GM06990 (cell line): ENCODE data around the gene ADCY7.

Experiments
- DNase-seq: peaks from one replicate; pipeline ENCODE4 v3.0.0-alpha.2; 2011; ENCODE audit not compliant: insufficient read length; ENCODE audit errors: extremely low read depth
- H3K27me3 ChIP-seq: replicated peaks from 2 replicates; pipeline ENCODE4 v1.6.0; 2011; ENCODE audit warnings: low read length; ENCODE audit not compliant: control insufficient read depth, insufficient read depth
- H3K36me3 ChIP-seq: 2 replicates; pipeline ENCODE4 v1.5.1; 2011; ENCODE audit warnings: low read length; ENCODE audit not compliant: control insufficient read depth, insufficient read depth
- H3K4me3 ChIP-seq: replicated peaks from 2 replicates; pipeline ENCODE4 v1.5.1; 2011; ENCODE audit warnings: low read depth, mild to moderate bottlenecking, control low read depth, low read length
- TF ChIP-seq, protein P1 (sequence below): IDR thresholded peaks from 2 replicates; pipeline ENCODE4 v1.5.1; 2011; ENCODE audit warnings: low read length, control low read depth, mild to moderate bottlenecking, inconsistent platforms; ENCODE audit not compliant: insufficient read depth, poor library complexity, severe bottlenecking

ADCY7 gene

DNA sequence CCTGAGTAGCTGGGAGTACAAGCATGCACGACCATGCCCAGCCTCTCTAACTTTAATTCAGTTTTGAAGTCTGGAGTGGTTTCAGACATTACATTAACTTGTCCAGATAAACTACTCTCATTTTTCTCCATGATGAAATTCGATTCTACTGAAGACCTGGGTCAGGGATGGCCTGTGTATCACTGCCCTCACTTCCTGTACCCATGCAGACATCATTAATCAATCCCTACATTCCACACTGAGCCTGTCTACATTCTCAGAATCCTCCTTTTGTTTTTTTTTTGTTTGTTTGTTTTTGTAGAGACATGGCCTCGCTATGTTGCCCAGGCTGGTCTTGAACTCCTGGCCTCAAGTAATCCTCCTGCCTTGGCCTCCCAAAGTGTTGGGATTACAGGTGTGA, 22.6 kb downstream of the ADCY7 start:
- DNase-seq, result no peak
- Histone ChIP-seq H3K4me3 (no peak overlapping the region), H3K27me3 (no peaks in the 10 kb centered on the region), H3K36me3 (peaks cover 44% of the 10 kb centered on the region)
- TF ChIP-seq, protein P1, sequence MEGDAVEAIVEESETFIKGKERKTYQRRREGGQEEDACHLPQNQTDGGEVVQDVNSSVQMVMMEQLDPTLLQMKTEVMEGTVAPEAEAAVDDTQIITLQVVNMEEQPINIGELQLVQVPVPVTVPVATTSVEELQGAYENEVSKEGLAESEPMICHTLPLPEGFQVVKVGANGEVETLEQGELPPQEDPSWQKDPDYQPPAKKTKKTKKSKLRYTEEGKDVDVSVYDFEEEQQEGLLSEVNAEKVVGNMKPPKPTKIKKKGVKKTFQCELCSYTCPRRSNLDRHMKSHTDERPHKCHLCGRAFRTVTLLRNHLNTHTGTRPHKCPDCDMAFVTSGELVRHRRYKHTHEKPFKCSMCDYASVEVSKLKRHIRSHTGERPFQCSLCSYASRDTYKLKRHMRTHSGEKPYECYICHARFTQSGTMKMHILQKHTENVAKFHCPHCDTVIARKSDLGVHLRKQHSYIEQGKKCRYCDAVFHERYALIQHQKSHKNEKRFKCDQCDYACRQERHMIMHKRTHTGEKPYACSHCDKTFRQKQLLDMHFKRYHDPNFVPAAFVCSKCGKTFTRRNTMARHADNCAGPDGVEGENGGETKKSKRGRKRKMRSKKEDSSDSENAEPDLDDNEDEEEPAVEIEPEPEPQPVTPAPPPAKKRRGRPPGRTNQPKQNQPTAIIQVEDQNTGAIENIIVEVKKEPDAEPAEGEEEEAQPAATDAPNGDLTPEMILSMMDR, result no peak

DNA sequence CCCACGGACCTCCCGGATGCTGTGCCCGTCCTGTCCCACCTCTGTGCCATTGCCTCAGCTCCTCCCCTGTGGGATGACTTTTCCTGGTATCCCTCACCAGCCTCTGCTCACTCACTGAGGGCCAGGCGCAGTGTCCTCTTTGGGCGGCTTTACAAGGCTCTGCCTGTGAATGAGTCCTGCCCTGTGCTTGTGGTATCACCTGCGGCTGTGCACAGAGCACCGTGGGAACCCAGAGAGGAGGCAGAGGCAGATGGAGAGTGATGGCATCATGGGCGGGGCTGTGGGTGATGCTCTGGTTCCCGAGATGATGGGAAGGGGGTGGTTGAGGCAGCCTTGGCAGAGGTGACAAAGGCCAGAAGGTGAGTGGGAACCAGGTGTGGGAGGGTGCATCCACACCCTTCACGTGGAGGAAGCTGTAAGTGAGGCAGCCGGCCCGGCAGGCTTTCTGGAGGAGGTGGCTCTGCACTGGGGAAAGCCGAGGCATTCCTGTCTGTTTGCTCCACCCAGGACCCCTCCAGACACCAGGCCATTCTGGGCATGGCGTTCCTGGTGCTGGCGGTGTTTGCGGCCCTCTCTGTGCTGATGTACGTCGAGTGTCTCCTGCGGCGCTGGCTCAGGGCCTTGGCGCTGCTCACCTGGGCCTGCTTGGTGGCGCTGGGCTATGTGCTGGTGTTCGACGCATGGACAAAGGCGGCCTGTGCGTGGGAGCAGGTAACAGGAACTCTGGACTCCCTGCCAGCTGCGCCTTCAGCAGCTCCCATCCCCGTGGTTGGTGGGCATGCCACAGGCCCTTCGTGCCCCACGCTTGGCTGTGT, 23.8 kb downstream of the ADCY7 start:
- TF ChIP-seq, protein P1, result no peak
- DNase-seq, result no peak
- Histone ChIP-seq H3K4me3 (no peak overlapping the region), H3K27me3 (no peaks in the 10 kb centered on the region), H3K36me3 (peaks cover 49% of the 10 kb centered on the region)

DNA sequence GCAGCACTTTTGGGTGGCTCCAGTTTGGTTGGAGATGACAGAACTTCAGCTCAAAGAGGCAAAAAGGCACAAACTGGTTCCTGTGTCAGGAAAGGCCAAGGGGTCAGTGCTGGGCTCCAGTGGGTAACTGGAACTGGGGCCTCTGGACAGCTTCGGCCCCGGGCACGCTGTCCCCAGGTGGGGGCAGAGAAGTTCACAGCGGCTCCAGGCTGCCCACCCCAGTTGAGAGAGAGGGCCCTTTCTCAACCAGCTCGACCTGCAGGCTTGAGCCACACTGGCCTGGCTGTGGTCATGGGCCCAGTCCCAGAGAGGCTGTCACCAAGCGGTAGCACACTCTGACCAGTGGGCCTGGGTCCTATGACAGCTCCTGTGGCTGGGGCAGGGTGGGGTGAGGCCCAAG, 24.5 kb downstream of the ADCY7 start:
- no peak overlapping the region for H3K4me3 ChIP-seq
- DNase-seq, result no peak
- no peaks in the 10 kb centered on the region for H3K27me3 ChIP-seq
- TF ChIP-seq, protein P1, result no peak
- peaks cover 52% of the 10 kb centered on the region for H3K36me3 ChIP-seq

DNA sequence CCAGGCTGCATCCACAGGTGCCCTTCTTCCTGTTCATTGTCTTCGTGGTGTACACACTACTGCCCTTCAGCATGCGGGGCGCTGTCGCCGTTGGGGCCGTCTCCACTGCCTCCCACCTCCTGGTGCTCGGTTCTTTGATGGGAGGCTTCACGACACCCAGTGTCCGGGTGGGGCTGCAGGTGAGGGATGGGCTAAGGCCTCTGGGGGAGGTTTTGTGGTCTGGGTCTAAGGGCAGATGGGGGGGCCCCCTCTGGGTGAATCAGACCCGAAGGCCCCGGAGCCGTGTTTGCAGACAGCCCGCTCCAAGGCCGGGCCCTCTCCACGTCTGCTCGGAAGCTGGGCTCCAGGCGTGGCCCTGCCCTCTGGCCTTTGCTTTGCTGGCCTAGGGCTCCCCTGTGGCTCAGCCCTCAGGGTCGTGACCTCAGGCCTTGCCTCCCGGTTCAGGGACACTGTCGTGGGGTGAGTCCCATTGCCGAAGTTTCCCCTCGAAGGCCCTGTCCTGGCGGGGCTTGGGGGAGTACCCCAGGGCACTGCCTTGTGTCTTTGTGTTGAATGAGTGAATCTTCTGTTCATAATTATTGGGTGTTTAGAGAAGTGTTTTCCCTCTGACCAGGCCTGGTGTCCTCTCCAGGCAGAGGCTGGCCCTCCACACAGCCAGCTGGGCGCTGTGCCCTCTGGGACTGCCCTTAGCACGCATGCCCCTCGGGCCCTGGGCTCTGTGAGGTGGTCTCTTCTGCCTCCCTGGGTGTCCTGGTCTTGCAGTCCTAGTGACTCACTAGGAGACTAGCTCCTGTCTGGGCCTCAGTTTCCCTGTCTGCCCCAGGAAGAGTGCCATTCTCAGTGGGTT, 25.6 kb downstream of the ADCY7 start:
- TF ChIP-seq, protein P1, result no peak
- Histone ChIP-seq H3K4me3 (no peak overlapping the region), H3K36me3 (peaks cover 56% of the 10 kb centered on the region), H3K27me3 (no peaks in the 10 kb centered on the region)
- DNase-seq, result no peak

DNA sequence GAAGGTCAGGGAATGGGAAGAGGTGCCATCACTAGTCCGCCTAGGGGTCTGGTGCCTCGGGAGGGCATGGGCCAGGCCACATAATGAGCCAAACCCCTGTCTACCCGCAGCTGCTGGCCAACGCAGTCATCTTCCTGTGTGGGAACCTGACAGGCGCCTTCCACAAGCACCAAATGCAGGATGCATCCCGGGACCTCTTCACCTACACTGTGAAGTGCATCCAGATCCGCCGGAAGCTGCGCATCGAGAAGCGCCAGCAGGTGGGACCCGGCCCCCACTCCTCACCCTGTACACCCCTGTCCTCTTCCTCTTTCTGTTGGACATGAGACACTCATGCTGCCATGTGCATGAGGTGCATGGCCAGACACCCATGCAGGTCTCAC, 26.2 kb downstream of the ADCY7 start:
- Histone ChIP-seq H3K36me3 (peaks cover 56% of the 10 kb centered on the region), H3K27me3 (no peaks in the 10 kb centered on the region), H3K4me3 (no peak overlapping the region)
- no peak for DNase-seq
- TF ChIP-seq, protein P1, result no peak
